ENCODE data around the gene MOV10L1.

The MOV10L1 gene

GRCh38 chr22:50178871-50179869 is 89.4 kb downstream of the MOV10L1 start:
- DNase-seq, result no peak

GRCh38 chr22:50179937-50180726 is 90.3 kb downstream of the MOV10L1 start:
- DNase-seq, result no peak

GRCh38 chr22:50180727-50181521 is 91.1 kb downstream of the MOV10L1 start:
- DNase-seq, result no peak

- DNase-seq, result no peak
These were observed 92.6 kb downstream of the MOV10L1 start for GRCh38 chr22:50182176-50183081.

GRCh38 chr22:50183141-50183971 is 93.5 kb downstream of the MOV10L1 start:
- DNase-seq, result no peak

- no peak for DNase-seq
These were observed 94.4 kb downstream of the MOV10L1 start for GRCh38 chr22:50184004-50184901.

GRCh38 chr22:50184902-50185374 is 95.1 kb downstream of the MOV10L1 start:
- DNase-seq, result no peak

GRCh38 chr22:50185375-50186087 is 95.7 kb downstream of the MOV10L1 start, which contains the start of gene TRABD:
Gene TRABD, plus strand, starts transcription at chr22:50185913. Its CDS starts 7,148 bp downstream, at chr22:50193061.
- DNase-seq, result peak; percentile 90

GRCh38 chr22:50186181-50186714 is 96.4 kb downstream of the MOV10L1 start:
- DNase-seq, result no peak

GRCh38 chr22:50186761-50187523 is 97.1 kb downstream of the MOV10L1 start:
- DNase-seq, result peak; percentile 43

- no peak for DNase-seq
These were observed 98.5 kb downstream of the MOV10L1 start for GRCh38 chr22:50188356-50188755.

- no peak for DNase-seq
These were observed 99.5 kb downstream of the MOV10L1 start for GRCh38 chr22:50189184-50189848.

- no peak for DNase-seq
These were observed 100.0 kb downstream of the MOV10L1 start for GRCh38 chr22:50189849-50190181.

- peak; percentile 92 for DNase-seq
These were observed 100.6 kb downstream of the MOV10L1 start for GRCh38 chr22:50190182-50190940.

GRCh38 chr22:50190941-50191741 is 101.3 kb downstream of the MOV10L1 start:
- DNase-seq, result peak; percentile 93

Data from CD4-positive, alpha-beta T cell treated with Interferon gamma for 1 hour (primary cell).